Measurements from ENCODE around the gene CDYL. TPM values are rescaled to one million over a fixed set of nuclear protein-coding genes. Genes with fewer than 3 reads are reported as not detected.

Gene CDYL
- total RNA-seq, 1 experiment from 2014 or later = 60.8 TPM

DNA sequence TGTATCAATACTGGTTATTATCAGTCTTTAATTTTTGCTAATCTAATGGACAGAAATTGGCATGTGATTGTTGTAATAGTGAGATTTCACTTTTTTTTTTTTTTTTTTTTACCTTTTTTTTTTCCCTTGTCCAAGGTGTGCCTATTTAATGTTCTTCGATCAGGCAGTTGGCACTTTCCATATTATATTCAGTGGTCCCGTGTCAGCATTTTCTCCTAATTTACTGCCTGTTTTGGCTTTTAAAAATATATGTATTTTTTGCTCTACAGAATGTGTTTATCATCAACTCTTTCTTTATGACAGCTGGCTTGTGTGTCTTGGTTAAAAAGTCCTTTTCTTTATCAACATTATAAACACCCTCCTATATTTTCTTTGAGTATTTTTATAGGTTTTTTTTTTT lies 39.4 kb downstream of the CDYL start:
- Histone ChIP-seq H2AFZ (no peak overlapping the region), H3K27ac (no peak overlapping the region), H3K9me2 (ENCODE audit: insufficient read depth) (no peaks in the 10 kb centered on the region), H4K20me1 (ENCODE audit: insufficient read depth) (no peaks in the 10 kb centered on the region), H3K4me3 (no peak overlapping the region), H3K36me3 (ENCODE audit: low read depth) (no peaks in the 10 kb centered on the region), H3K9me3 (ENCODE audit: insufficient read depth, low read depth) (no peaks in the 10 kb centered on the region), H3K27me3 (ENCODE audit: insufficient read depth, low read depth) (no peaks in the 10 kb centered on the region), H3K4me2 (no peak overlapping the region), H3K79me2 (ENCODE audit: low read depth) (peaks cover 76% of the 10 kb centered on the region), H3F3A (ENCODE audit: insufficient read depth, low read depth) (no peaks in the 10 kb centered on the region), H3K4me1 (replicated peaks; ENCODE audit: insufficient read depth) (no peaks in the 10 kb centered on the region)
- no TSS peak for BruUV-seq (replicated peaks)
- CTCF ChIA-PET = interaction anchor here (0.9 kb wide), 1 partner anchor 182 kb away, joined by 10 read pairs; no protein-coding TSS in a partner anchor
- POLR2A ChIA-PET (ENCODE audit: unreplicated experiment) = no interaction called here
- intact Hi-C loops (cut with micrococcal nuclease; ENCODE audit: unreplicated experiment) = no loop called here
- DNase-seq = no peak
- TF ChIP-seq, protein P1, sequence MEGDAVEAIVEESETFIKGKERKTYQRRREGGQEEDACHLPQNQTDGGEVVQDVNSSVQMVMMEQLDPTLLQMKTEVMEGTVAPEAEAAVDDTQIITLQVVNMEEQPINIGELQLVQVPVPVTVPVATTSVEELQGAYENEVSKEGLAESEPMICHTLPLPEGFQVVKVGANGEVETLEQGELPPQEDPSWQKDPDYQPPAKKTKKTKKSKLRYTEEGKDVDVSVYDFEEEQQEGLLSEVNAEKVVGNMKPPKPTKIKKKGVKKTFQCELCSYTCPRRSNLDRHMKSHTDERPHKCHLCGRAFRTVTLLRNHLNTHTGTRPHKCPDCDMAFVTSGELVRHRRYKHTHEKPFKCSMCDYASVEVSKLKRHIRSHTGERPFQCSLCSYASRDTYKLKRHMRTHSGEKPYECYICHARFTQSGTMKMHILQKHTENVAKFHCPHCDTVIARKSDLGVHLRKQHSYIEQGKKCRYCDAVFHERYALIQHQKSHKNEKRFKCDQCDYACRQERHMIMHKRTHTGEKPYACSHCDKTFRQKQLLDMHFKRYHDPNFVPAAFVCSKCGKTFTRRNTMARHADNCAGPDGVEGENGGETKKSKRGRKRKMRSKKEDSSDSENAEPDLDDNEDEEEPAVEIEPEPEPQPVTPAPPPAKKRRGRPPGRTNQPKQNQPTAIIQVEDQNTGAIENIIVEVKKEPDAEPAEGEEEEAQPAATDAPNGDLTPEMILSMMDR (conservative IDR thresholded peaks at IDR 0.05) = no peak
- TF ChIP-seq EZH2 (IDR thresholded peaks at IDR 0.05; ENCODE audit: low read depth) = no peak

DNA sequence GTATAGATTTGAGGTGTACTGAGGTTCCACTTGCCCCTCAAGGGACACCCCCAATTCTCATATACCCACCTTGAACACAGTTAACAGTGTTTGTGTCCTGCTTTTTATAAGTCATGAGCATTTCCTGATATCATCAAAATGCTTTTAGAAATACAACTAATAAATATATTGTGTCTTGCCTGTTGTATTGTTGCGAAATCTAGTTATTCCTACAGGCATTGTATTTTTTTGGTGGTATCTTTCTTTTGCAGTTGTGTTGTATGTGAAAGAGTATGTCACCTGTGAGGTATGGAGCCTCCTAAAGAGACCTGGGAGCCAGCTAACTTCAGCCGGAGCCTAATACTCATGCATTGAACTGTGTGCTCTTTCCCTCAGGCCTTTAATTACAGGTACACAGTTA lies 40.7 kb downstream of the CDYL start:
- Histone ChIP-seq H3K79me2 (ENCODE audit: low read depth) (peaks cover 63% of the 10 kb centered on the region), H2AFZ (no peak overlapping the region), H3K27ac (no peak overlapping the region), H3K9me2 (ENCODE audit: insufficient read depth) (no peaks in the 10 kb centered on the region), H3K4me3 (no peak overlapping the region), H3K27me3 (ENCODE audit: insufficient read depth, low read depth) (no peaks in the 10 kb centered on the region), H4K20me1 (ENCODE audit: insufficient read depth) (no peaks in the 10 kb centered on the region), H3K4me2 (no peak overlapping the region), H3K4me1 (replicated peaks; ENCODE audit: insufficient read depth) (no peaks in the 10 kb centered on the region), H3K36me3 (ENCODE audit: low read depth) (no peaks in the 10 kb centered on the region), H3K9me3 (ENCODE audit: insufficient read depth, low read depth) (no peaks in the 10 kb centered on the region), H3F3A (ENCODE audit: insufficient read depth, low read depth) (no peaks in the 10 kb centered on the region)
- no peak for DNase-seq
- TF ChIP-seq, protein P1 (conservative IDR thresholded peaks at IDR 0.05) = no peak
- no peak for TF ChIP-seq EZH2 (IDR thresholded peaks at IDR 0.05; ENCODE audit: low read depth)
- intact Hi-C loops (cut with micrococcal nuclease; ENCODE audit: unreplicated experiment) = no loop called here
- BruUV-seq (replicated peaks) = no TSS peak
- CTCF ChIA-PET = interaction anchor here (0.6 kb wide), 1 partner anchor 9 kb away, joined by 3 read pairs; no protein-coding TSS in a partner anchor
- POLR2A ChIA-PET (ENCODE audit: unreplicated experiment) = no interaction called here

DNA sequence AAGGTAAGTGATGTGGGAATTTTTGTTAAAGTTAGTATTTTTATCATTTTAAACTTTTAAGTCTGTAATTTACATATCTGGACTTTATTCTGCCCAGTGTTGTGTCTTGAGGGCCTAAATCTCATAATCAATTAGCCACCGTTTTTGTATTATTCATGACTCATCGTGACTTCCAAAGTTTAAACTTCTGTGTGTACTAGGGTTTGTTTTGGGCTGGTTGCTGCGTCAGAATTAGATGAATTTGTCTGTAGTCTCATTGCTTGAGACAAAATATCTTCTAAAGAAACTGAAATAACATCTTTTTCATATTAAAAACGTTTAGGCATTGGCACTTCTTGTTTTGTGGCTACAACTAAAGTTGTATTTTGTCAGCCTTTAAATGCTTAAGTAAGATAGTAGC lies 41.3 kb downstream of the CDYL start:
- ChIA-PET POLR2A (ENCODE audit: unreplicated experiment) (no interaction called here), CTCF (interaction anchor here (0.6 kb wide), 1 partner anchor 8 kb away, joined by 3 read pairs; no protein-coding TSS in a partner anchor)
- H3K9me3 ChIP-seq (ENCODE audit: insufficient read depth, low read depth) = no peaks in the 10 kb centered on the region
- H3K9me2 ChIP-seq (ENCODE audit: insufficient read depth) = no peaks in the 10 kb centered on the region
- no TSS peak for BruUV-seq (replicated peaks)
- intact Hi-C loops (cut with micrococcal nuclease; ENCODE audit: unreplicated experiment) = no loop called here
- H2AFZ ChIP-seq = no peak overlapping the region
- TF ChIP-seq EZH2 (IDR thresholded peaks at IDR 0.05; ENCODE audit: low read depth) = no peak
- TF ChIP-seq, protein P1 (conservative IDR thresholded peaks at IDR 0.05) = no peak
- no peaks in the 10 kb centered on the region for H3K36me3 ChIP-seq (ENCODE audit: low read depth)
- H3K27ac ChIP-seq = no peak overlapping the region
- H4K20me1 ChIP-seq (ENCODE audit: insufficient read depth) = no peaks in the 10 kb centered on the region
- H3K4me2 ChIP-seq = no peak overlapping the region
- no peaks in the 10 kb centered on the region for H3F3A ChIP-seq (ENCODE audit: insufficient read depth, low read depth)
- no peak overlapping the region for H3K4me3 ChIP-seq
- no peak for DNase-seq
- no peaks in the 10 kb centered on the region for H3K27me3 ChIP-seq (ENCODE audit: insufficient read depth, low read depth)
- peaks cover 57% of the 10 kb centered on the region for H3K79me2 ChIP-seq (ENCODE audit: low read depth)
- no peaks in the 10 kb centered on the region for H3K4me1 ChIP-seq (replicated peaks; ENCODE audit: insufficient read depth)

Measured in PC-9 (cell line).